ENCODE measurements around the gene PHACTR3.

DNA sequence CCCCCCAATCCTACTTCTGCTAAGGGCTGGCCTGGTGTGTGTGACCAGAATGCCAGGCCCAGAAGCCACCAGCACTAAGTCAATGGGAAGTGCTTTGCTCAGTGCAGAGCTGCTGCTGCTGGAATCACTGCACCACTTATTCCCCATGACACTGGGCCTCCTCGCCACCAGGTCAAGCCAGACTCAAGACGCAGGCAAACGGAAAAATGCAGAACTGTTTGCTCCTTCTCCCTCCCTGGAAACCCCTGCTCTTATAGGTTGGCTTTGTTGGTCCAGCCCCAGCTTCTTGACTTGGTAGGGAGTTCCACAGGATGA, 121.9 kb downstream of the PHACTR3 start:
- no peak for TF ChIP-seq CTCF (IDR thresholded peaks at IDR 0.05)
- TF ChIP-seq POLR2A (IDR thresholded peaks at IDR 0.05), result no peak
- TF ChIP-seq EP300 (IDR thresholded peaks at IDR 0.05), result no peak
- TF ChIP-seq POLR2AphosphoS5 (IDR thresholded peaks at IDR 0.05), result no peak

All from gastroesophageal sphincter (tissue), 3 donors.